GM12874 (cell line): ENCODE data around the gene DHRS2.

Source experiments
- TF ChIP-seq, protein P1 (sequence below): IDR thresholded peaks from 2 replicates; pipeline ENCODE4 v1.5.1; 2011; ENCODE audit warnings: low read depth, mild to moderate bottlenecking, control low read depth, low read length, moderate library complexity; ENCODE audit not compliant: insufficient read depth

DHRS2 gene

DNA sequence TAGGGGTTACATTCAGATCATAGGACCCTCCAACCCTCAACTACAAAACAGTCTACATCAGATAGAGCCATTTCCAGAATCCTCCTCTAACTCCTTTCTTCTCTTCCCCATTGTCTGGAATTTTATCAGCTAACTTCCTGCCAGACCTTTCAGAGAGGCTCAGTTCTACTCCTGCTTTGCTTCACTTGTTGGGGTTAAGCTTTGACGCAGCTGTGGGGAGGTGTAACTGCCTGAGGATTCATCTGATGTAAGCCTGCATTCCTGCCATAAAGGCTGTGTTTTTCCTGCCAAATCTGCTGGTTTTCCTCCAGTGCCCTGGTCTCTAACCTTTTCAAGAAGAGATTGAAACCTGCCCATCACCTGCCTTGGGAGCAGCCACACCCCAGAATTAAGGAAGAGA lies 16.9 kb downstream of the DHRS2 start:
- TF ChIP-seq, protein P1, sequence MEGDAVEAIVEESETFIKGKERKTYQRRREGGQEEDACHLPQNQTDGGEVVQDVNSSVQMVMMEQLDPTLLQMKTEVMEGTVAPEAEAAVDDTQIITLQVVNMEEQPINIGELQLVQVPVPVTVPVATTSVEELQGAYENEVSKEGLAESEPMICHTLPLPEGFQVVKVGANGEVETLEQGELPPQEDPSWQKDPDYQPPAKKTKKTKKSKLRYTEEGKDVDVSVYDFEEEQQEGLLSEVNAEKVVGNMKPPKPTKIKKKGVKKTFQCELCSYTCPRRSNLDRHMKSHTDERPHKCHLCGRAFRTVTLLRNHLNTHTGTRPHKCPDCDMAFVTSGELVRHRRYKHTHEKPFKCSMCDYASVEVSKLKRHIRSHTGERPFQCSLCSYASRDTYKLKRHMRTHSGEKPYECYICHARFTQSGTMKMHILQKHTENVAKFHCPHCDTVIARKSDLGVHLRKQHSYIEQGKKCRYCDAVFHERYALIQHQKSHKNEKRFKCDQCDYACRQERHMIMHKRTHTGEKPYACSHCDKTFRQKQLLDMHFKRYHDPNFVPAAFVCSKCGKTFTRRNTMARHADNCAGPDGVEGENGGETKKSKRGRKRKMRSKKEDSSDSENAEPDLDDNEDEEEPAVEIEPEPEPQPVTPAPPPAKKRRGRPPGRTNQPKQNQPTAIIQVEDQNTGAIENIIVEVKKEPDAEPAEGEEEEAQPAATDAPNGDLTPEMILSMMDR: no peak

DNA sequence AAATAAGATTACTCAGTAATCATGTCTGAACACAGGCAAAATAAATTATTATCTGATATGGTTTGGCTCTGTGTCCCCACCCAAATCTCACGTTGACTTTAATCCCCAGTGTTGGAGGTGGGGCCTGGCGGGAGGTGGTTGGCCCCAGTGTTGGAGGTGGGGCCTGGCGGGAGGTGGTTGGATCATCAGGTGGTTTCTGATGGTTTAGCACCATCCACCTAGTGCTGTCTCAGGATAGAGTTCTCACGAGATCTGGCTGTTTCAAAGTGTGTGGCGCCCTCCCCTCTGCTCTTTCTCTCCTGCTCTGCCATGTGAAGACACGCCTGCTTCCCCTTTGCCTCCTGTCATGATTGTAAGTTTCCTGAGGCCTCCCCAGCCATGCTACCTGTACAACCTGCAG lies 18.1 kb downstream of the DHRS2 start:
- TF ChIP-seq, protein P1: no peak

DNA sequence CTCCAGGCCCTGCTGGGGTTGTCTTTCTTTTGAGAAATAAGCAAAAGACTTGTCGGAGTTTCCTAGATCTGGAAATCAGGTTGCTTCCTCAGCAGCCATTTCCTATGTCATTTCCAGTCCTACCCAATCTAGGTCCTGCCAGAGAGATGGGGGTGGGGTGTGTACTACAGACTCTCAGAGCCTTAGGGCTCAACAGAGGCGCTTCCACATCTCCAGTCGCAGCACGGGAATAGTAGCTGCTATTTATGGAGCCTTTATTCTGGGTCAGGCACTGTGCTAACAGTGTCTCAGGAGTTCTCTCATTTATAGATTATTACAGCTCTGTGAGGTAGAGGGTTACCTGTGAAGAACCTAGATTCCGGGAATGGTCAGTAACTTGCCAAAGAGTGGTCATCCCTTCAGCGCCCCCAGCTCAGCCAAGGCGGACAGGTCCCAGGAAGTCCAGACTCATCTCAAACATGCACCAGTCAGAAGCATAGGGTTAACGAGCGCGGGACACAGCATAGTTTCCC lies 21.9 kb downstream of the DHRS2 start:
- TF ChIP-seq, protein P1: no peak

DNA sequence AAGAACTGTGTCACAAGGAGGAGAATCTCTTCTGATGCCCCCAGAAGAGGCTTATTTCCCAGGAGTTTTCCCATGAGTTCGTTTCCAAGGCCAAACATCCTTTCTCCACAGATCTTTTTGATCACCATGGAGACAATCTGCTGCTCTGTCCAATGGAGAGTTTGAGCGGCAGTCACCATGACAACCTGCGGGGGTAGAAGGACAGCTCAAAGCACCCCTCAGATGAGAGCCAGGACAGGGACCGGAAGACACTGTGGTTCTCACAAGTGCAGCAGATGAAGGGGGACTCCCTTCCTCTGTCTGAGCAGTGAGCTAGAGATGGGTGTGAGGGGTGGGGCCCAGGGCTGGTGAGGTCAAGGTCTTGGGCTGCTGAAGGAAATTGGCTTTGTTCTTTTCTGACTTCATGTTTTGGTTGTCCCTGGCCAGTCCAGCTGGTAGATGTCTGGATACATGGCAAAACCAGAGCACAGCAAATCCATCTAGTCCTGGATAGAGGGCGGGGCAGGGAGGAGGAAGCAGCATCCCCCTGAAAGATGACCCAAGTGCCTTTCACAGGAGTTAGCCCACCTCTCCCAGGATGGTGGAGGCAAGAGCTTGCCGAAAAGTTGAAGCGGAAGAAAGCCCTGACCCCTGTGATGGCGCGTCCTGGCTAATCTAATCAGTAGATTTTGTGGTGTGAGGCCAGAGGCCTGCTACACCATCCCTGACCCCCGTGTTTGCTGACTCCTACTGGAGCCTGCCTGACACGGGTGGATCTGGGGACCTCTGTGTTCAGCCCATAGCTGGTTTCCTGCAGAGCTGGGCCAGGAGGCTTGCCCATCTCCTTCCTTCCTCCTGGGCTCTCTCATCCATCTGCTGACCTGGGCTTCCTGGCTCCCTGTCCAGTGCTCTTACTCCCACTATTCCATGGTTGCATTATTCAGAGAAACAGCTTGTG lies 24.4 kb downstream of the DHRS2 start:
- TF ChIP-seq, protein P1: no peak

DNA sequence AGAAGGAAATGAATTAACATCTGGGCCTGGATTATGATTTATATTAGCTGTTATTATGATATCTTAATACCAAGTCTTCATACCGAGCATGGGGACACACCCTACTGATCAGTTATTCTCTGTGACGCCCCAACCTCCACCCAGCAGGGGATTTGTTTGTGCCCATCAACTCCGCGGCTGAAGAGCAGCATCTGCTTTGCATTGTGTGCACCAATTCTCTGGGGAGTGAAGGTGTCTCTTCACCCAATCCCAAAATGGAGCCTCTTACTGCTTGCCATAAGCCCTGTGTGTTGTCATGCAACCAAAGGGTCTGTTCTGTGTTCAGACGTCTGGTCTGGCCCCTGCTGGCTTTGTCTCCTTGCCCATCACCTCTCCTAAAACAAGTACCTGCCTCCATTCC lies 25.4 kb downstream of the DHRS2 start:
- TF ChIP-seq, protein P1: no peak

DNA sequence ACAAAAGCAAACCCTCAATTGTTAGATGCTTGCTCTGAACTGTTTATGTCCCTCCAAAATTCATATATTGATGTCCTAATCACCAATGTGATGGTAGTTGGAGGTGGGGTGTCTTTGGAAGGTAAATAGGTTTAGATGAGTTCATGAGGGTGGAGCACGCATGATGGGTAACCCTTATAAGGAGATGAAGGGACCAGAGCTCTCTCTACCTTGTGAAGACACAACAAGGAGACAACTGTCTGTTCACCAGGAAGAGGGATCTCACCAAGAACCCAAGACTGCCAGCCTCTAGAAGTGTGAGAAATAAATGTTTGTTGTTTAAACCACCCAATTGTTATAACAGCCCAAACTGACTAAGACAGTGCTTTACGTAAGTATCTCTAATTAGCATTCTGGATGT lies 27.0 kb downstream of the DHRS2 start:
- TF ChIP-seq, protein P1: no peak

DNA sequence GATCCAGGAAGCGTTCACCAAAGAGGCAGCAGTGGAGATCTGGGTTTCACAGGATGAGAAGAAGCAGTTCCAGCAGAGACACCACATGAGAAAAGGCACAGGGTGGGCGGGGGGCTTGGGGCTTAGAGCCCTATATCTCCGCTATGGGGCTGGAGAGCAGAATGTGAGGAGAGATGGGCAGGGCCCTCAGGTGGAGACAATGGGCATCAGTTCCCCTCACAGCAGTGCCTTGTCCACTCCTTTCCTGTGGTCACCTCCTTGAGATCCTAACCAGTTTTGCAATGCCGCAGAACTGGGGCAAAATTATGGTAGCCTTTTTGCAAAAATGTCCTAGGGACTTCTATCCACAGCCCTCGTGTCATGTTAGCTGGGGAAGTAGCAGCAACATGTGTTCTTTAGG lies 27.5 kb downstream of the DHRS2 start:
- TF ChIP-seq, protein P1: no peak
